ENCODE results near the gene SNRNP200.

Gene SNRNP200

DNA sequence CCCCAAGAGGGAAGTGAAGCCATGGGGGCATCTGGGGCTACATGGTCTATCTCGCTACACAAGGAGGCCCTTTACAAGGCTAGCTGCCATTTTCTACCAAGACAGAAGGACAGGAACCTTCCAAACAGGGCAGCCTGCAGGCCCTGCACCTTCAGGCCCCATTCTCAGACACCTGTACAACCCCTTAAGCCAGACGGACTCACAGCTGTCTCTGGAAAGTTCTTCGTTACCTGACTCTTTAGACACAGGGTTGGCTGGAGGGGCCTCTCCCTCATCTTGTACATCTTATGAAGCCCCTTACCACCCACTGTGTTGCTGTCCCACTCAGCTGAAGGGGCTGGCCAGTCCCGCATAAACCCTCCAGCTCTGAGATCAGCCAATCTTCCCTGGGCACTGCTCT is 56.7 kb downstream of the SNRNP200 start:
- DNase-seq: no peak

- no peak for DNase-seq
These were observed 57.5 kb downstream of the SNRNP200 start for GRCh38 chr2:96247896-96248295.

- no peak for DNase-seq
These were observed 58.3 kb downstream of the SNRNP200 start for GRCh38 chr2:96247009-96247408.

DNA sequence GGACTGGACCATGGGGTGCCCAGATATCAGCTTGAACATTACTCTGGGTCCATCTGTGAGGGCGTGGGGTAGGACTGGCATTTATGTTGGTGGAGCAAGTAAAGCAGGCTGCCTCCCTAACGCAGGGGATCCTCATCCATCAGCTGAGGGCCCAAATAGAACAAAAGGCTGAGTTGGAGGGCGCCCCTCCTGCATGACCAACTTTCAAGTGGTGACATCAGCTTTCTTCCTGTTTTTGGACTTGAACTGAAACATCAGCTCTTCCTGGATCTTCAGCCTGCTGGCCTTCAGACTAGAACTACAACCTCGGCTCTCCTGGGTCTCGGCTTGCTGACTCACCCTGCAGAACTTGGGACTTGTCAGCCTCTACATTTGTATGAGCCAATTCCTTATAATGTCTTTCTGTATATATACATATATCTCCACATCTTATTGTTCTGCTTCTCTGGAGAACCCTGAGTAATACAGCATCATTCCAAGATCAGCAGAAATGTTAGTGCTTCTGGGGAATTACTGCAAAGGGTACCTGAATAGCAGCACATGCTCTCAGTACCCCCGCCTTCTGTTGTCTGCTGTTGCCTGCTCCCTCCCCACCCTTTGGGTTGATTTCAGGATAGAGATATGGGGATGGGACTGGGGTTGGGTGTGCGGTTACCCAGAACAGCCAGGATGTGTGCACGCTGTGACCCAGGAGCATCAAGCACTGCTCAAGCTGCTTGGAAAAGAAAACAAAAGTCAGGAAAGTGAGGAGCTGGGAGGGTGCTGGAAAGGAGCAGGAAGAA is 59.5 kb downstream of the SNRNP200 start:
- DNase-seq: no peak

DNA sequence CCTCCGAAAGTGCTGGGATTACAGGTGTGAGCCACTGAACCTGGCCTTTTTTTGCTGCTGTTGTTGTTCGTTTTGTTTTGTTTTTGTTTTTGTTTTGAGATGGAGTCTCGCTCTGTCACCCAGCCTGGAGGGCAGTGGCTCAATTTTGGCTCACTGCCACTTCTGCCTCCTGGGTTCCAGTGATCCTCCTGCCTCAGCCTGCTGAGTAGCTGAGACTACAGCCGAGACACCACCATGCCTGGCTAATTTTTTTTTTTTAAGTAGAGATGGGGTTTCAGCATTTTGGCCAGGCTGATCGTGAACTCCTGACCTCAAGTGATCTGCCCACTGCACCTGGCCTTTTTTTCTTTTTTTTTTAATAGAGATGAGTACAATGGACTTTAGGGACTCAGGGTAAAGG is 61.5 kb downstream of the SNRNP200 start:
- DNase-seq: no peak

DNA sequence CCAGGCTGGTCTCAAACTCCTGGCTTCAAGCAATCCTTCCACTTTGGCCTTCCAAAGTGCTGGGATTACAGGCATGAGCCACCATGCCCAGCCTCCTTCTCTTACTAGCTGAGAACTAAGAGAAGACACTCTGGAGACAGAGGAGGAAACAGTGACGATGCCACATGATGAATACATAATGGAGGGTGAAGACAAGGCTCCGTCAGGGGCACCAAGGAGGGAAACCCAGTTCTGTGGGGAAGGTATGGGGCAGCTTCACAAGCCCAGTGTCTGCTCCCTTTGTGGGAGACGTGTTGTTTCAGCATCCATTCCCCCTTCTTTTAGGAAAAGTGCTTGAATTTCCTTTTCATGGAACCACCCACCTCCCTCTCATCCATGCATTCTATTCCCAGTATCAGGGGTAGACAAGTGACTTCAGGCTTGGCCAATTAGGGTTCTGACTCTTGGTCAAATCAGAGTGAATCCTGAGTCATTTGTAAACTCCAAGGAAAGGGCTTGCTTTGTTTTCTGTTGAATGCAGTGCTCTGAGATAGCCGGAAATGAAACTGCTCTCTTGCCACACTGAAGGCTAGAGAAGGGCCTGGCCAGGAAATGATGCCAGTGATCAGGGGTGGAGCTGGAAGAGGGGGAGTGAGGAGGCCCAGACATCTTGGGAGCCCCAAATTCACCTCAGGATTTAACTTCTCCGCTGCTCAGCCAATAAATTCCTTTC is 63.3 kb downstream of the SNRNP200 start:
- DNase-seq: peak; percentile 34

DNA sequence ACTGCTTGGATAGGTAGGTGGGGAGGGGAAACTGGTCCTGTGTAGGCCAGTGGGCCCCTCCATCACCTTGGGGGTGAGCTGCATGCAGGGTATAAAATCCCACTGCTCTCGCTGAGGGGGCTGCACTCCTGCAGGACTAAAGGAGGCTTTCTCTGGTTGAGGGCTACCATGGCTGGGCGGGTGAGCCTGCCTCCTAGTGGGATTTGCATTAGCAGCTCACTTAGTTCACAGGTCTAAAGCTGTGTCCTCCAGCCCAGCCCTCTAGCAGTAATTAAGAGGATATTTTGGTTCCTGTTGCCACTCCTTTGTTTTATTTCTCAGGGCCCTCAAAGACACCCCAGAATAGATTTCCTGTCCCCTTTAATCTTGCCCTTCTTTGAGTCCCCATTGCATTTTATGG is 64.1 kb downstream of the SNRNP200 start:
- DNase-seq: no peak

DNA sequence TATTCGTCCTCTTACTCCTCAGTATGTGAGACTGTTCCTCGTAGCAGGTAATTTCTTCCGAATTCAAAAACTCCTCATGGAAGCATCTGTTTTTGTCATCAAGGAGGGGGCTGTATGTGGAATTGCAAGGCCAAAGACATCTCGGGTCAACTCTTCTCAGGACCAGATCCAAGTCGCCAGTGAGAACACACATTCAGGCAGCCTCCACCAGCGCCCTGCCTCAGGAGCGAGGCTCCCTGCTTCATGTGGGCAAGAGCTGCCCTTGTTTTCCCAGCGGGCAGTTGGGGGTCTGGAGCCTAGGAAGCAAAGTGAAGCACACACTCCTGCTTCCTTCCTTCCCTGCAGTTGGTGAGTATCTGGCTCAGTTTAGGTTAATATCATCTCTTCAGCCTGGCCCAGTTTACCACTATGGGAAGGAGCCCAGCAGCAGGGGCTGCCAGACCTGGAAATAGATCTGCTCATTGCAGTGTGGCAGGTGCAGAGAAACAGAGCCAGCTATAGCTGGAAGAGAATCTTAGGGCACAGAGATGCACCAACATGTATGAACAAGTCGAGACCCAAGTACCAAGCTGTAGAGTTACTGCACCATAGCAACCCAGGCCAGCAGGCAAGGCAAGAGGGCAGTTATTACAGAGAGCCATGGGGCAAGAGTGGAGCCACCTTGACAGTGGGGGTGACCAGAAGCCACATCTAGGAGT is 64.9 kb downstream of the SNRNP200 start:
- DNase-seq: no peak

- DNase-seq: no peak
These were observed 65.5 kb downstream of the SNRNP200 start for GRCh38 chr2:96239745-96240264.

- no peak for DNase-seq
These were observed 66.3 kb downstream of the SNRNP200 start for GRCh38 chr2:96239091-96239490.

- DNase-seq: no peak
These were observed 67.1 kb downstream of the SNRNP200 start for GRCh38 chr2:96238266-96238665.

DNA sequence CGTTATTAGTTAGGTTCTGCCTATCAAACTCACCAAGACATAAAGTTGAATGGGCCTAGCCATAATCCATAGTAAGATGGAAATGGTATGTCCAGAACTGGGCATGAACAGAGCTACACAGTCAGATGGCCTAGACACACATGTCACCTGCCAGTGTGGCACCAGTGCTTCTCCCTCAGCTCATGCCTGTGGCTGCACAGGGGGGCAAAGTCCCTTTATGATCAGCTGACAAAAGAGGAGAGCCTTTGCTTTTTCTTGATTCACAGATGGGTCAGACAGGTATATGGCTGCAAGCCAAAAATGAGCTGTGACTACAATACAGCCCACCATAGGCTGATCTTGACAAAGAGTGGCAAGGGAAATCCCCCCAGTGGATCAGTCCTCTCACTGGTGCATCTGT is 68.5 kb downstream of the SNRNP200 start:
- DNase-seq: no peak

GRCh38 chr2:96233880-96234316 is 71.4 kb downstream of the SNRNP200 start:
- peak; percentile 34 for DNase-seq

DNA sequence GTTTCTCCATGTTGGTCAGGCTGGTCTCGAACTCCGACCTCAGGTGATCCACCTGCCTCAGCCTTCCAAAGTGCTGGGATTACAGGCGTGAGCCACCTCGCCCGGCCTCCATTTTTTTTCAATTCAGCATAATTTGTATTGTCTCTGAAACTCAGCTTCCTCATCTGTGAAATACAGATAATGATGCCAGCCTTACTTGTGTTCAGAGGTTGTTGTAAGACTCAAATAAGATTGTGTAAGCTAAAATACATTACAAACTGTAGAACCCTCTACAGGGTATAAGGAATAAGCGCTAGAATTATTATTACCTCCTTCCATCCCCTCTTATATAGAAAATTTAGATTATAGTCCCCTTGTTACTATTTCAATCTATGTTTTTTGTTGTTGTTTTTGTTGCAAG is 71.9 kb downstream of the SNRNP200 start:
- no peak for DNase-seq

DNA sequence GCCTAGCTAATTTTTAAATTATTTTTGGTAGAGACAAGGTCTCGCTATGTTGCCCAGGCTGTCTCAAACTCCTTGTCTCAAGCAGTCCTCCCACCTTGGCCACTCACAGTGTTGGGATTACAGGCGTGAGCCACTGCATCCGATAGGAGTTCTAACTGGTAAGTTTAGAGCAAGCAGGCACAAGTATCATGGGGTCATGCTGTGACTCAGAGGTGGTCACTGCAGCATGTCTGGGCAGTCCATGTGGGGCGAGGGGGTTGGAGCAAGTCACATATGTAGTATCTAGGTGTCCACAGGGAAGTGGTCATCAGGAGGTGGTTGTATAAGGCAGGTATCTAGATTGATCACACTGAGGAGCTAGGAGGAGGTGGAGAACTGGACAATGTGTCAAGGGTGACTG is 74.0 kb downstream of the SNRNP200 start:
- DNase-seq: no peak

GRCh38 chr2:96225016-96225533 is 80.3 kb downstream of the SNRNP200 start:
- peak; percentile 34 for DNase-seq

Measured in GDM1 (cell line).